ENCODE results near the gene CDC42SE2. TPM values are rescaled to one million over a fixed set of nuclear protein-coding genes. Genes with fewer than 3 reads are reported as not detected.

Gene CDC42SE2
- total RNA-seq, 1 donor from 2014 or later = 27.8 TPM

DNA sequence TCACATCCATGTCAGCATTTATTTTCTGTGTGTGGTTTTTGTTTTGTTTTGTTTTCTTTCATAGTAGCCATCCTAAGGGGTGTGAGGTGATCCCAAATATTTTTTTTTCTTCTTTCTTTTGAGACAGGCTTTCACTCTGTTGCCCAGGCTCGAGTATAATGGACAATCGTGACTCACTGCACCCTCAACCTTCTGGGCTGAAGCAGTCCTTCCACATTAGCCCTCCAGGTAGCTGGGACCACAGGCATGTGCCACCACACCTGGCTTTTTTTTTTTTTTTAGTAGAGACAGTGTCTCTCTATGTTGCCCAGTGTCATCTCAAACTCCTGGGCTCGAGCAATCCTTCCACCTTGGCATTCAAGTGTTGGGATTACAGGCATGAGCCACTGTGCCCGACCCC is 59.1 kb downstream of the CDC42SE2 start:
- DNase-seq (ENCODE audit: extremely low spot score, unreplicated experiment) = no peak
- H3K27me3 Mint-ChIP-seq = no peaks in the 10 kb centered on the region
- H3K36me3 Mint-ChIP-seq = peaks cover 14% of the 10 kb centered on the region
- no peaks in the 10 kb centered on the region for H3K9me3 Mint-ChIP-seq
- no peak overlapping the region for H3K27ac Mint-ChIP-seq
- no peak overlapping the region for H3K4me3 Mint-ChIP-seq
- TF ChIP-seq, protein P1, sequence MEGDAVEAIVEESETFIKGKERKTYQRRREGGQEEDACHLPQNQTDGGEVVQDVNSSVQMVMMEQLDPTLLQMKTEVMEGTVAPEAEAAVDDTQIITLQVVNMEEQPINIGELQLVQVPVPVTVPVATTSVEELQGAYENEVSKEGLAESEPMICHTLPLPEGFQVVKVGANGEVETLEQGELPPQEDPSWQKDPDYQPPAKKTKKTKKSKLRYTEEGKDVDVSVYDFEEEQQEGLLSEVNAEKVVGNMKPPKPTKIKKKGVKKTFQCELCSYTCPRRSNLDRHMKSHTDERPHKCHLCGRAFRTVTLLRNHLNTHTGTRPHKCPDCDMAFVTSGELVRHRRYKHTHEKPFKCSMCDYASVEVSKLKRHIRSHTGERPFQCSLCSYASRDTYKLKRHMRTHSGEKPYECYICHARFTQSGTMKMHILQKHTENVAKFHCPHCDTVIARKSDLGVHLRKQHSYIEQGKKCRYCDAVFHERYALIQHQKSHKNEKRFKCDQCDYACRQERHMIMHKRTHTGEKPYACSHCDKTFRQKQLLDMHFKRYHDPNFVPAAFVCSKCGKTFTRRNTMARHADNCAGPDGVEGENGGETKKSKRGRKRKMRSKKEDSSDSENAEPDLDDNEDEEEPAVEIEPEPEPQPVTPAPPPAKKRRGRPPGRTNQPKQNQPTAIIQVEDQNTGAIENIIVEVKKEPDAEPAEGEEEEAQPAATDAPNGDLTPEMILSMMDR (conservative IDR thresholded peaks at IDR 0.05) = no peak
- H3K4me1 Mint-ChIP-seq (ENCODE audit: unreplicated experiment) = no peaks in the 10 kb centered on the region

DNA sequence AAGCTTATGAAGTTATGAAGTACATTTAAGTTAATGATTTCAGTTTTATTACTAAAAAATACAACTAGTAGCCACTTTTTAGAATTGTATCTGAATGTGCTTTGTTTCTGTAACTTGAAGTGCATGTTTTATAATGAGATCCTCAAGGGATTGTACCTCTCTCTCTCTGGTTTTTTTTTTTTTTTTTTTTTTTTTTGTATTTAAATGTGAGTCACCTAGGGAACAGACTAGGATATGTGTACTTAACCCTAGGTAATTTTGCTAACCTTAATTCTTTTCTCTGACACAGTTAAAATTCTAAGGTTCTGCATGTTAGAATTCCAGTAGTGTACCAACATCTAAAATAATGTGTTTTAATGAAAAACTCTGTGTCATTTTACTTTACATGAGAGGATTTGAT is 59.5 kb downstream of the CDC42SE2 start:
- H3K4me3 Mint-ChIP-seq = no peak overlapping the region
- no peaks in the 10 kb centered on the region for H3K4me1 Mint-ChIP-seq (ENCODE audit: unreplicated experiment)
- DNase-seq (ENCODE audit: extremely low spot score, unreplicated experiment) = no peak
- no peaks in the 10 kb centered on the region for H3K9me3 Mint-ChIP-seq
- H3K36me3 Mint-ChIP-seq = peaks cover 16% of the 10 kb centered on the region
- no peak overlapping the region for H3K27ac Mint-ChIP-seq
- H3K27me3 Mint-ChIP-seq = no peaks in the 10 kb centered on the region
- TF ChIP-seq, protein P1 (conservative IDR thresholded peaks at IDR 0.05) = no peak

DNA sequence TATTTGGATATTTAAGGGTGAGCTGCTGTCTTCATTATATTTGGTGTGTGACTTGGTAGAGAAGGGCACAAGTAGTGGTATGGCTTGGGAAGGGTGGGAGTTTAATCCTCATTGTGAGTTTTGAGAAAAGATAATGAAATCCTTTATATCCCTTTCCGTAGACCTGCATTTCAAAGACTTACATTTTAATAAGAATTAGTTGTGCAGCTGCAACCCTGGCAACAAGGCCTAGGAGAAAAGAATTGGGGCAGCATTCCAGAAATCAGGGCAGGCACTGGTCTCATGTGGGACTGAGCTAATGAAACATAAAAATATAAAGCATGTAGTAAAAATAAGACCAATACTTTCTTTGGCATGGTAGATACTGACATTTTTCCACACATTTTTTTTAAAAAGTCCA is 60.5 kb downstream of the CDC42SE2 start:
- TF ChIP-seq, protein P1 (conservative IDR thresholded peaks at IDR 0.05) = no peak
- DNase-seq (ENCODE audit: extremely low spot score, unreplicated experiment) = no peak
- Mint-ChIP-seq H3K36me3 (peaks cover 18% of the 10 kb centered on the region), H3K27ac (no peak overlapping the region), H3K4me1 (ENCODE audit: unreplicated experiment) (no peaks in the 10 kb centered on the region), H3K9me3 (no peaks in the 10 kb centered on the region), H3K4me3 (peak overlapping the region; percentile 3), H3K27me3 (no peaks in the 10 kb centered on the region)

DNA sequence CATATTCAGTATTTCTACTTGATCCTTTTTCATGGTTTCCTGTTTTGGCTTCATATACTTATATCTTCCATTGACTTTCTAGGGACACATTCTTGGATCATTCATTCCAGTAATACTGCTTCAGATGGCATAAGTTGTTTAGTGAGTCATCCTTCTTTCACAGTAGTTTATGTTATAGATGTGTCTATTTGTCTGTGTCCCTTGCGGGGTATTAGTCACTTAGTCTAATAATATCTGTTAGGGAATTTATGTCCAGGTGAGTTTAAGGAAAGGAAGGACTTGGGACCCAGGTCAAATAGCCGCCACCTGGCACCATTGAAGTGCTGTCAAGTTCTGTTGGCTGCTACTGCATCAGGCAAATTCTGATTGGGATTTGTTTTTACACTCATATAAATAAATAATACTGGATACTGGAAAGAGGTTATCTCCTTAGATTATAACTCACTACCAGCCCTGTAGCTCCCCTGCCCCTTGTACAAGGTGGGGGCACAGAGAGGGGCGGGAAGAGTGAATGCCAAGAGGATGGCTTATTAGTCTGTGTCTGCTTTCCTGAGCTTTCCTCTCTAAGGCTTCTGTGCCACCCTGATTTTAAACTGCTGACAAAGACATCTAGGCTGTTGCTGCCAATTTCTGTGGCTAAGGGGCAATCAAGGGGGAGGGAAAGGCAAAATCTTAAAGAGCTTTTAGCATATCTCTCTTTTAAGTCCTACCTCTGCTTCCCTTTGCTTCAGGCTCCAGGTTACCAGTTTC is 64.9 kb downstream of the CDC42SE2 start:
- no peaks in the 10 kb centered on the region for H3K9me3 Mint-ChIP-seq

DNA sequence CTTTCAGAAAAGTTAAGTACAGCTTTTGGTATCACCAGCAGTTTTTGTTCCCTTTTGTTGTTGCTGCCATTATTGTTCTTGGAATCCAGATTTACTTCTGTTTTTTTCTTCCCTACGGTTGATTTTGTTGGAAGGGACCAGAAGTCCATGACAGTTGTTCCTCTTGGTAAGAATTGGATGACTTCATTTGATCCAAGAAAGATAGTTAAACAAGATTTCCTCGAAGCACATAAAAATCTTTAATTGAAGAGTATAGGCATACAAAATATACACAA is 65.4 kb downstream of the CDC42SE2 start:
- no peaks in the 10 kb centered on the region for H3K4me1 Mint-ChIP-seq (ENCODE audit: unreplicated experiment)
- H3K27me3 Mint-ChIP-seq = no peaks in the 10 kb centered on the region
- H3K9me3 Mint-ChIP-seq = no peaks in the 10 kb centered on the region
- H3K4me3 Mint-ChIP-seq = no peak overlapping the region
- DNase-seq (ENCODE audit: extremely low spot score, unreplicated experiment) = no peak
- TF ChIP-seq, protein P1 (conservative IDR thresholded peaks at IDR 0.05) = no peak
- peaks cover 4% of the 10 kb centered on the region for H3K36me3 Mint-ChIP-seq
- H3K27ac Mint-ChIP-seq = no peak overlapping the region

More for the DNA sequence above, 64.9 kb downstream of the CDC42SE2 start:
- Mint-ChIP-seq H3K27ac (no peak overlapping the region), H3K4me3 (no peak overlapping the region), H3K4me1 (ENCODE audit: unreplicated experiment) (no peaks in the 10 kb centered on the region), H3K36me3 (peaks cover 4% of the 10 kb centered on the region), H3K27me3 (no peaks in the 10 kb centered on the region)
- TF ChIP-seq, protein P1 (conservative IDR thresholded peaks at IDR 0.05) = no peak
- no peak for DNase-seq (ENCODE audit: extremely low spot score, unreplicated experiment)

All from type B pancreatic cell (in vitro differentiated cells).